HepG2 (cell line): ENCODE measurements around the gene RPL37A. TPM values are rescaled to one million over a fixed set of nuclear protein-coding genes. Genes with fewer than 3 reads are reported as not detected.

Experiments used
- ESRRA ChIP-seq: sonication (generic); formaldehyde crosslinking; IDR thresholded peaks from 2 replicates; pipeline ENCODE4 v1.5.1; 2020; ENCODE audit warnings: mild to moderate bottlenecking, low read depth, missing genetic modification reagents
- FOXP1 ChIP-seq, 2 experiments: fragments of 450-650 bp in 1 of 2; IDR thresholded peaks; 2 replicates each; pipeline ENCODE4 v1.6.1; 2017 to 2018; ENCODE audit warnings: antibody characterized with exemption in 1 of 2
- GFI1 ChIP-seq: sonication (generic); formaldehyde crosslinking; IDR thresholded peaks from 2 replicates; pipeline ENCODE4 v1.5.0; 2020; ENCODE audit warnings: missing genetic modification reagents, mild to moderate bottlenecking, borderline replicate concordance
- IKZF1 ChIP-seq: fragments of 450-650 bp; IDR thresholded peaks from 2 replicates; pipeline ENCODE4 v1.7.1; 2016
- KDM4B ChIP-seq: sonication (generic); formaldehyde crosslinking; IDR thresholded peaks from 2 replicates; pipeline ENCODE4 v1.4.0; 2020; ENCODE audit warnings: missing genetic modification reagents
- PAWR ChIP-seq: sonication (generic); formaldehyde crosslinking; IDR thresholded peaks from 2 replicates; pipeline ENCODE4 v1.4.0; 2020; ENCODE audit warnings: missing genetic modification reagents, mild to moderate bottlenecking, borderline replicate concordance
- PITX1 ChIP-seq: sonication (generic); formaldehyde crosslinking; IDR thresholded peaks from 2 replicates; pipeline ENCODE4 v1.5.1; 2020; ENCODE audit warnings: mild to moderate bottlenecking, missing genetic modification reagents
- RELA ChIP-seq: sonication (generic); formaldehyde crosslinking; IDR thresholded peaks from 2 replicates; pipeline ENCODE4 v1.4.0; 2020; ENCODE audit warnings: missing genetic modification reagents
- RXRB ChIP-seq: IDR thresholded peaks from 2 replicates; pipeline ENCODE4 v1.6.1; 2016; ENCODE audit warnings: borderline replicate concordance, missing genetic modification reagents, missing compliant biosample characterization
- SMARCC2 ChIP-seq: fragments of 450-650 bp; IDR thresholded peaks from 2 replicates; pipeline ENCODE4 v1.6.1; 2017; ENCODE audit warnings: antibody characterized with exemption, mild to moderate bottlenecking
- STAG1 ChIP-seq: sonication (generic); formaldehyde crosslinking; IDR thresholded peaks from 2 replicates; pipeline ENCODE4 v1.4.0; 2020; ENCODE audit warnings: missing genetic modification reagents
- YEATS4 ChIP-seq: sonication (generic); formaldehyde crosslinking; IDR thresholded peaks from 2 replicates; pipeline ENCODE4 v1.4.0; 2020; ENCODE audit warnings: missing genetic modification reagents, borderline replicate concordance
- ZKSCAN8 ChIP-seq: IDR thresholded peaks from 2 replicates; pipeline ENCODE4 v1.6.1; 2016; ENCODE audit warnings: borderline replicate concordance, missing genetic modification reagents, missing compliant biosample characterization
- ZNF12 ChIP-seq: sonication (generic); formaldehyde crosslinking; IDR thresholded peaks from 2 replicates; pipeline ENCODE4 v1.5.0; 2020; ENCODE audit warnings: missing genetic modification reagents
- ZNF577 ChIP-seq: sonication (generic); formaldehyde crosslinking; IDR thresholded peaks from 2 replicates; pipeline ENCODE4 v1.4.0; 2020; ENCODE audit warnings: mild to moderate bottlenecking, low read depth, missing genetic modification reagents, borderline replicate concordance
- ZNF607 ChIP-seq: sonication (generic); formaldehyde crosslinking; IDR thresholded peaks from 2 replicates; pipeline ENCODE4 v1.5.1; 2020; ENCODE audit warnings: missing genetic modification reagents, mild to moderate bottlenecking, borderline replicate concordance
- ZNF766 ChIP-seq: sonication (generic); formaldehyde crosslinking; IDR thresholded peaks from 2 replicates; pipeline ENCODE4 v1.5.0; 2020; ENCODE audit warnings: missing genetic modification reagents, borderline replicate concordance
- ZNF841 ChIP-seq: sonication (generic); formaldehyde crosslinking; IDR thresholded peaks from 2 replicates; pipeline ENCODE4 v1.8.1; 2023; ENCODE audit warnings: missing genetic modification reagents, borderline replicate concordance
- polyA plus RNA-seq, 8 experiments: library from polyadenylated mRNA; depleted of rRNA in 3 of 8; stranded (reverse) in 7 of 8; unstranded in 1 of 8; fragments of >200 nt; fragmentation: Illumina TruSeq in 4 of 8; extraction: Trizol in 4 of 8; gene quantifications; 2 replicates each; pipeline versions ENCODE4 v1.2.1 to v1.2.3, GENCODE V29; 2011 to 2016; ENCODE audit warnings: low read depth in 4 of 8, missing spikeins in 1 of 8, mixed read lengths in 1 of 8; ENCODE audit not compliant: insufficient read depth in 1 of 8
- total RNA-seq, 5 experiments: library from RNA; depleted of rRNA; stranded (reverse); fragments of >200 nt; fragmentation: Illumina TruSeq; extraction: Trizol; gene quantifications; 2 replicates each; pipeline ENCODE4 v1.2.3, GENCODE V29; 2016; ENCODE audit warnings: low read depth in 1 of 5
- TF ChIP-seq, protein P1 (sequence below): sonication (generic); formaldehyde crosslinking; conservative IDR thresholded peaks from 2 replicates; pipeline ENCODE4 v1.4.0; 2020; ENCODE audit warnings: missing genetic modification reagents
- TF ChIP-seq, protein P2 (sequence below): sonication (generic); formaldehyde crosslinking; conservative IDR thresholded peaks from 2 replicates; pipeline ENCODE4 v1.4.0; 2020; ENCODE audit warnings: mild to moderate bottlenecking, missing genetic modification reagents, moderate library complexity
- TF ChIP-seq, protein P3 (sequence below): sonication (generic); formaldehyde crosslinking; IDR thresholded peaks from 2 replicates; pipeline ENCODE4 v1.5.1; 2020; ENCODE audit warnings: missing genetic modification reagents, mild to moderate bottlenecking, borderline replicate concordance
- TF ChIP-seq, protein P4 (sequence below): sonication (generic); formaldehyde crosslinking; IDR thresholded peaks from 2 replicates; pipeline ENCODE4 v1.9.0; 2022; ENCODE audit warnings: missing genetic modification reagents, mild to moderate bottlenecking, borderline replicate concordance

Gene RPL37A
- total and polyA plus RNA-seq, 2 of the 13 experiments (the other 11 are each of a cell fraction or from before 2014, with no cell fraction given), result 6,902 to 7,910 TPM

DNA sequence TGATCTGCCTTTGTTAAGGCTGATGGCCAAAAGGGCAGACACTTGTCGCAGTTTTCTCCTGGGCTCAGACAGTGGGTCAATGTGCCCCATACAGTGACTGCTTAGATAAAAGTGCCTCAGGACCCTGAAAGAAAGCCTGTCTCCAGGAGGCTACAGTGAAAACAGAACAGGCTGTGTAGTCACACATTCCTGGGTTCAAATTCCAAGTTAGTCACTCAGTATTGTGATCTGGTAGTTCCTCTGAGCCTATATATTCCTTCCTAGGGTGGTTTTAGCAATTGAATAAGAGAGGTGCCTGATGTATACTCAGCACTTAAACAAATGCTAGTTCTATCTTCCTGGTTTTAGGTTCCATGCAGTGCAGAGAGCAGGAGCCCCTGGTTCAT lies 54.4 kb downstream of the RPL37A start (continued):
- TF ChIP-seq, protein P1, sequence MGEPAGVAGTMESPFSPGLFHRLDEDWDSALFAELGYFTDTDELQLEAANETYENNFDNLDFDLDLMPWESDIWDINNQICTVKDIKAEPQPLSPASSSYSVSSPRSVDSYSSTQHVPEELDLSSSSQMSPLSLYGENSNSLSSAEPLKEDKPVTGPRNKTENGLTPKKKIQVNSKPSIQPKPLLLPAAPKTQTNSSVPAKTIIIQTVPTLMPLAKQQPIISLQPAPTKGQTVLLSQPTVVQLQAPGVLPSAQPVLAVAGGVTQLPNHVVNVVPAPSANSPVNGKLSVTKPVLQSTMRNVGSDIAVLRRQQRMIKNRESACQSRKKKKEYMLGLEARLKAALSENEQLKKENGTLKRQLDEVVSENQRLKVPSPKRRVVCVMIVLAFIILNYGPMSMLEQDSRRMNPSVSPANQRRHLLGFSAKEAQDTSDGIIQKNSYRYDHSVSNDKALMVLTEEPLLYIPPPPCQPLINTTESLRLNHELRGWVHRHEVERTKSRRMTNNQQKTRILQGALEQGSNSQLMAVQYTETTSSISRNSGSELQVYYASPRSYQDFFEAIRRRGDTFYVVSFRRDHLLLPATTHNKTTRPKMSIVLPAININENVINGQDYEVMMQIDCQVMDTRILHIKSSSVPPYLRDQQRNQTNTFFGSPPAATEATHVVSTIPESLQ (CRISPR knock-in tag), result no peak
- TF ChIP-seq KDM4B (CRISPR knock-in tag), result no peak
- no peak for TF ChIP-seq RELA
- TF ChIP-seq SMARCC2, result peak; percentile 62; the same call in 1 of the 2 replicates
- TF ChIP-seq ZKSCAN8, result peak; percentile 72; the same call in 1 of the 2 replicates
- peak; percentile 28; the same call in 1 of the 2 replicates for TF ChIP-seq PITX1 (CRISPR knock-in tag)
- TF ChIP-seq, protein P2, sequence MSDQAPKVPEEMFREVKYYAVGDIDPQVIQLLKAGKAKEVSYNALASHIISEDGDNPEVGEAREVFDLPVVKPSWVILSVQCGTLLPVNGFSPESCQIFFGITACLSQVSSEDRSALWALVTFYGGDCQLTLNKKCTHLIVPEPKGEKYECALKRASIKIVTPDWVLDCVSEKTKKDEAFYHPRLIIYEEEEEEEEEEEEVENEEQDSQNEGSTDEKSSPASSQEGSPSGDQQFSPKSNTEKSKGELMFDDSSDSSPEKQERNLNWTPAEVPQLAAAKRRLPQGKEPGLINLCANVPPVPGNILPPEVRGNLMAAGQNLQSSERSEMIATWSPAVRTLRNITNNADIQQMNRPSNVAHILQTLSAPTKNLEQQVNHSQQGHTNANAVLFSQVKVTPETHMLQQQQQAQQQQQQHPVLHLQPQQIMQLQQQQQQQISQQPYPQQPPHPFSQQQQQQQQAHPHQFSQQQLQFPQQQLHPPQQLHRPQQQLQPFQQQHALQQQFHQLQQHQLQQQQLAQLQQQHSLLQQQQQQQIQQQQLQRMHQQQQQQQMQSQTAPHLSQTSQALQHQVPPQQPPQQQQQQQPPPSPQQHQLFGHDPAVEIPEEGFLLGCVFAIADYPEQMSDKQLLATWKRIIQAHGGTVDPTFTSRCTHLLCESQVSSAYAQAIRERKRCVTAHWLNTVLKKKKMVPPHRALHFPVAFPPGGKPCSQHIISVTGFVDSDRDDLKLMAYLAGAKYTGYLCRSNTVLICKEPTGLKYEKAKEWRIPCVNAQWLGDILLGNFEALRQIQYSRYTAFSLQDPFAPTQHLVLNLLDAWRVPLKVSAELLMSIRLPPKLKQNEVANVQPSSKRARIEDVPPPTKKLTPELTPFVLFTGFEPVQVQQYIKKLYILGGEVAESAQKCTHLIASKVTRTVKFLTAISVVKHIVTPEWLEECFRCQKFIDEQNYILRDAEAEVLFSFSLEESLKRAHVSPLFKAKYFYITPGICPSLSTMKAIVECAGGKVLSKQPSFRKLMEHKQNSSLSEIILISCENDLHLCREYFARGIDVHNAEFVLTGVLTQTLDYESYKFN, result peak; percentile 84
- 0 out of 2 replicates have a peak, but pooled peaks have one; percentile 42 for TF ChIP-seq ESRRA (CRISPR knock-in tag)
- TF ChIP-seq ZNF841 (CRISPR knock-in tag), result no peak
- no peak for TF ChIP-seq ZNF607 (CRISPR knock-in tag)
- TF ChIP-seq GFI1 (CRISPR knock-in tag), result no peak
- no peak for TF ChIP-seq ZNF12 (CRISPR knock-in tag)
- TF ChIP-seq, protein P3, sequence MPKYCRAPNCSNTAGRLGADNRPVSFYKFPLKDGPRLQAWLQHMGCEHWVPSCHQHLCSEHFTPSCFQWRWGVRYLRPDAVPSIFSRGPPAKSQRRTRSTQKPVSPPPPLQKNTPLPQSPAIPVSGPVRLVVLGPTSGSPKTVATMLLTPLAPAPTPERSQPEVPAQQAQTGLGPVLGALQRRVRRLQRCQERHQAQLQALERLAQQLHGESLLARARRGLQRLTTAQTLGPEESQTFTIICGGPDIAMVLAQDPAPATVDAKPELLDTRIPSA (CRISPR knock-in tag), result no peak
- TF ChIP-seq YEATS4 (CRISPR knock-in tag), result no peak
- TF ChIP-seq PAWR, result no peak
- peak; percentile 15; the same call in 1 of the 2 replicates for TF ChIP-seq STAG1 (CRISPR knock-in tag)
- TF ChIP-seq, protein P4, sequence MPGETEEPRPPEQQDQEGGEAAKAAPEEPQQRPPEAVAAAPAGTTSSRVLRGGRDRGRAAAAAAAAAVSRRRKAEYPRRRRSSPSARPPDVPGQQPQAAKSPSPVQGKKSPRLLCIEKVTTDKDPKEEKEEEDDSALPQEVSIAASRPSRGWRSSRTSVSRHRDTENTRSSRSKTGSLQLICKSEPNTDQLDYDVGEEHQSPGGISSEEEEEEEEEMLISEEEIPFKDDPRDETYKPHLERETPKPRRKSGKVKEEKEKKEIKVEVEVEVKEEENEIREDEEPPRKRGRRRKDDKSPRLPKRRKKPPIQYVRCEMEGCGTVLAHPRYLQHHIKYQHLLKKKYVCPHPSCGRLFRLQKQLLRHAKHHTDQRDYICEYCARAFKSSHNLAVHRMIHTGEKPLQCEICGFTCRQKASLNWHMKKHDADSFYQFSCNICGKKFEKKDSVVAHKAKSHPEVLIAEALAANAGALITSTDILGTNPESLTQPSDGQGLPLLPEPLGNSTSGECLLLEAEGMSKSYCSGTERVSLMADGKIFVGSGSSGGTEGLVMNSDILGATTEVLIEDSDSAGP (CRISPR knock-in tag), result peak; percentile 19; the same call in 1 of the 2 replicates
- no peak for TF ChIP-seq IKZF1
- no peak for TF ChIP-seq FOXP1 (IDR thresholded peaks at IDR 0.05)
- peak; percentile 46; the same call in 1 of the 2 replicates for TF ChIP-seq FOXP1 (CRISPR knock-in tag; IDR thresholded peaks at IDR 0.05)
- peak; percentile 66; the same call in 1 of the 2 replicates for TF ChIP-seq RXRB
- no peak for TF ChIP-seq ZNF577 (CRISPR knock-in tag)
- no peak for TF ChIP-seq ZNF766 (CRISPR knock-in tag)
